NCI-H128 (cell line): ENCODE results near the gene CYS1.
A peak's percentile ranks its signal among the peaks of the same experiment; 100 is the strongest.
"Not testable (repeated sequence)": the region's sequence is repeated elsewhere in the genome, so short reads cannot be mapped to it uniquely, and the experiment has no call there.

Experiments
- DNase-seq: peaks from one replicate; lab custom pipeline; 2025; ENCODE audit not compliant: unreplicated experiment; lab: John Stamatoyannopoulos, UW

Gene CYS1

GRCh38 chr2:10079870-10080535 is at the start of gene CYS1:
Gene CYS1 (minus strand): TSS chr2:10080411. CDS start chr2:10080223, 188 bp downstream.
- DNase-seq = no peak

- no peak for DNase-seq
Measured at GRCh38 chr2:10129490-10129889, 49.3 kb upstream of the CYS1 start.

GRCh38 chr2:10128420-10128819 is 48.2 kb upstream of the CYS1 start:
- no peak for DNase-seq

- no peak for DNase-seq
Measured at GRCh38 chr2:10126632-10127026, 46.4 kb upstream of the CYS1 start.

- DNase-seq = no peak
Measured at GRCh38 chr2:10125842-10126631, 45.8 kb upstream of the CYS1 start.

GRCh38 chr2:10124538-10125045 is 44.4 kb upstream of the CYS1 start:
- no peak for DNase-seq

GRCh38 chr2:10123281-10123680 is 43.1 kb upstream of the CYS1 start:
- no peak for DNase-seq

- DNase-seq = peak; percentile 84
Measured at GRCh38 chr2:10122500-10123280, 42.5 kb upstream of the CYS1 start, which contains the start of gene RRM2. Gene RRM2 (plus strand): TSS chr2:10122739. CDS start chr2:10122799, 60 bp downstream.

- no peak for DNase-seq
Measured at GRCh38 chr2:10120877-10121574, 40.8 kb upstream of the CYS1 start.

- DNase-seq = peak; percentile 74
Measured at GRCh38 chr2:10120158-10120876, 40.1 kb upstream of the CYS1 start.

- DNase-seq = no peak
Measured at GRCh38 chr2:10119601-10120157, 39.5 kb upstream of the CYS1 start.

- no peak for DNase-seq
Measured at GRCh38 chr2:10119027-10119325, 38.8 kb upstream of the CYS1 start.

GRCh38 chr2:10109311-10109710 is 29.1 kb upstream of the CYS1 start:
- no peak for DNase-seq

- DNase-seq = not testable (repeated sequence)
Measured at GRCh38 chr2:10104906-10105305, 24.7 kb upstream of the CYS1 start.

- no peak for DNase-seq
Measured at GRCh38 chr2:10103179-10103578, 23.0 kb upstream of the CYS1 start.

GRCh38 chr2:10101491-10101890 is 21.3 kb upstream of the CYS1 start:
- no peak for DNase-seq

GRCh38 chr2:10097352-10098148 is 17.3 kb upstream of the CYS1 start:
- DNase-seq = no peak

GRCh38 chr2:10096641-10097040 is 16.4 kb upstream of the CYS1 start:
- no peak for DNase-seq

GRCh38 chr2:10095175-10095574 is 15.0 kb upstream of the CYS1 start:
- no peak for DNase-seq
